ENCODE results near the gene LHB.
"Not testable (repeated sequence)": the region's sequence is repeated elsewhere in the genome, so short reads cannot be mapped to it uniquely, and the experiment has no call there.

Gene LHB

GRCh38 chr19:49017041-49017665 is at the start of gene LHB:
TSS of gene LHB (minus strand) at chr19:49017091. CDS start at chr19:49017081, 10 bp downstream.
- no peak for DNase-seq (ENCODE audit: low read depth in 1 of 2, low spot score in 1 of 2)

- no peak for DNase-seq (ENCODE audit: low read depth in 1 of 2, low spot score in 1 of 2)
These were observed 49.1 kb upstream of the LHB start for GRCh38 chr19:49065905-49066512.

- DNase-seq (ENCODE audit: low read depth in 1 of 2, low spot score in 1 of 2) = no peak
These were observed 48.1 kb upstream of the LHB start, which contains the start of gene NTF4 for GRCh38 chr19:49064768-49065611. TSS of gene NTF4 (minus strand) at chr19:49064818. CDS start at chr19:49061997, 2,821 bp downstream.

- DNase-seq (ENCODE audit: low read depth in 1 of 2, low spot score in 1 of 2) = no peak
These were observed 47.2 kb upstream of the LHB start for GRCh38 chr19:49064029-49064629.

GRCh38 chr19:49061445-49061844 is 44.6 kb upstream of the LHB start:
- DNase-seq (ENCODE audit: low read depth in 1 of 2, low spot score in 1 of 2) = no peak

- DNase-seq (ENCODE audit: low read depth in 1 of 2, low spot score in 1 of 2) = no peak
These were observed 44.1 kb upstream of the LHB start for GRCh38 chr19:49061000-49061399.

GRCh38 chr19:49059053-49059452 is 42.2 kb upstream of the LHB start:
- DNase-seq (ENCODE audit: low read depth in 1 of 2, low spot score in 1 of 2) = no peak

- DNase-seq (ENCODE audit: low read depth in 1 of 2, low spot score in 1 of 2) = no peak
These were observed 41.7 kb upstream of the LHB start for GRCh38 chr19:49058562-49058961.

GRCh38 chr19:49057636-49058234 is 40.8 kb upstream of the LHB start, which contains the start of gene CGB7:
TSS of gene CGB7 (minus strand) at chr19:49057749. CDS start at chr19:49055375, 2,374 bp downstream.
- DNase-seq (ENCODE audit: low read depth in 1 of 2, low spot score in 1 of 2) = peak in 1 of 2 donors; percentile 27

- not testable (repeated sequence) for DNase-seq (ENCODE audit: low read depth in 1 of 2, low spot score in 1 of 2)
These were observed 40.2 kb upstream of the LHB start for GRCh38 chr19:49056902-49057596.

GRCh38 chr19:49056101-49056901 is 39.4 kb upstream of the LHB start:
- peak in 1 of 2 donors; percentile 26 for DNase-seq (ENCODE audit: low read depth in 1 of 2, low spot score in 1 of 2)

- DNase-seq (ENCODE audit: low read depth in 1 of 2, low spot score in 1 of 2) = not testable (repeated sequence)
These were observed 33.6 kb upstream of the LHB start for GRCh38 chr19:49050376-49051033.

- not testable (repeated sequence) for DNase-seq (ENCODE audit: low read depth in 1 of 2, low spot score in 1 of 2)
These were observed 32.9 kb upstream of the LHB start for GRCh38 chr19:49049834-49050233.

GRCh38 chr19:49049011-49049410 is 32.1 kb upstream of the LHB start, which contains the start of gene CGB8:
TSS of gene CGB8 (minus strand) at chr19:49049111. CDS start at chr19:49048739, 372 bp downstream.
- not testable (repeated sequence) for DNase-seq (ENCODE audit: low read depth in 1 of 2, low spot score in 1 of 2)

- DNase-seq (ENCODE audit: low read depth in 1 of 2, low spot score in 1 of 2) = not testable (repeated sequence)
These were observed 26.7 kb upstream of the LHB start, which contains the start of gene CGB5 for GRCh38 chr19:49043548-49043947. TSS of gene CGB5 (plus strand) at chr19:49043848. CDS start at chr19:49044210, 362 bp downstream.

- DNase-seq (ENCODE audit: low read depth in 1 of 2, low spot score in 1 of 2) = not testable (repeated sequence)
These were observed 25.8 kb upstream of the LHB start for GRCh38 chr19:49042666-49043065.

- no peak for DNase-seq (ENCODE audit: low read depth in 1 of 2, low spot score in 1 of 2)
These were observed 25.3 kb upstream of the LHB start for GRCh38 chr19:49042177-49042576.

- DNase-seq (ENCODE audit: low read depth in 1 of 2, low spot score in 1 of 2) = not testable (repeated sequence)
These were observed 22.8 kb upstream of the LHB start for GRCh38 chr19:49039736-49040135.

All from activated CD4-positive, alpha-beta T cell treated with anti-CD3 and anti-CD28 coated beads, Interleukin-2, amount 50 U/mL, for 24 hours (primary cell).